HCEC 1CT (cell line): ENCODE data around the gene TMEM54.

Experiments
- DNase-seq: peaks from one replicate; pipeline ENCODE4 v3.0.0-alpha.2; 2017

Gene TMEM54

GRCh38 chr1:32893198-32894018 lies 7.8 kb downstream of the TMEM54 start:
- DNase-seq, result no peak

DNA sequence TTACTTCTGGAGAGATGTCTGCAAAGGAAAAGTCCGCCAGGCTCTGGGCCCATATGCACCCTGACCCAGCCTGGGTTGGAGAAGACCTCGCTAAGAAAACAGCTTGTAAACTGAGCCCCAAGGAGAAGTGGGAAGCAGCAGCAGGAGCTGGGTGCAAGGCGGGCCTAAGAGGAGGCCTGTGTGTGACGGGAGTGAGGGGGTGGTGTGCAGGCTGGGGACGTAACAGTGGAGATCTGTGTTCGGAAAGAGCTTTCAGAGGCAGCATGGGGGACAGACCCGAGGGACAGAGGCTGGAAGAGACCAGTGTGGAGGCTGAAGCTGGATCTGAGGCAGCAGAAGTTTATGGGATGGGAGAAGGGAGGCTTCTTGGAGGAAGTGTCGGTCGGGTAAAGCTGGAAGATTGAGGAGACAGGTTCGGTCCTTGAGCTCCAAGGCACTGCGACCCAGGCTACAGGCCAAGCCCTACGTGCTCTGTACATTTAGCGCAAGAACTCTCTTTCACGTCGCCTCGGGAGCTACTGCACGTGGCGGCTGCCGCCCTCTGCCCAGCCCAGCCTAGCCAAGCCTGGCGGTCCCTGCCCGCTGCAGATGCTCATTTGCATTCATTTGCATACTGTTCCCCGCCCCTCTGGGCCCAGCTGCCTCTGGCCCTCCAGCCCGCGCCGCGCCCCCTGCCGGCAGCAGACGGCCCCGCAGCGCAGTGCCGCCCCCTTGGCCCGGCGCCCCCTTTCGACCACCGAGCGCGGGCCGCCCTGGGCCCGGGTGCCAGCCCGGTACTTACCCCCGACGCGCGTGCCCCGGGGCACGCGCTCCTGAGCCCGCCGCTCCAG lies 8.6 kb downstream of the TMEM54 start:
- DNase-seq, result no peak

DNA sequence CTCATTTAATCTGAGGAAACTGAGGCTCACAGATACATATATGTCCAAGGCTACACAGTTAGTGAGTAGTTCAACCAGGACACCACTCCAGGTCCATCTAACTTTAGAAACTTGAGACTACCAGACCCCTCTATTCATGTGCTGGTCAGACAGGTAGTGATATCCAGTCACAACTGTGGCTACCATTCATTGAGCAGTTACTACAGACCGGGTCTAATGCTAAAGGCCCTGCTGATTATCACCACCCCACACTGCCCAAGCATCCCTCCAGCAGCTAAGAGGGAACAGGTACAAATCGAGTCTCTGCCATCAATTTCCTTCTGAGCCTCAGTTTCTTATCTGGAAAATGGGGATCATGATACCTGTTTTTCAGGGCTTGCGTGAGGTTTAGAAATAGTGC lies 9.6 kb downstream of the TMEM54 start:
- no peak for DNase-seq

DNA sequence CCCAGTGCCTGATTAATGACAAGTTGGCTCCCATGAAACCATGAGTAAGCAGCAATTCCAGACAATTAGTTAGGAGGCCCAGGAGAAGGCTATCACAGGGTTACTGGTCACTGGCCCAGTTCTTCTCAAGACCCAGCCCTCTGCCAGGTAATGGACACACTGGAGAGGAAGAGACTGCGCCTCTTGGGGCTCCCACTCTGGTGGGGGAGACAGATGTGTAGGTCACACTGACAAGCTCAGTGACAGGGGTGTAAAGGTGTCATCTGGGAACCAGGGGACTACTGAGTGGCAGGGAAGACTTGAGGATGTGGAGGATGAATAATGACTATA lies 10.0 kb downstream of the TMEM54 start:
- no peak for DNase-seq

DNA sequence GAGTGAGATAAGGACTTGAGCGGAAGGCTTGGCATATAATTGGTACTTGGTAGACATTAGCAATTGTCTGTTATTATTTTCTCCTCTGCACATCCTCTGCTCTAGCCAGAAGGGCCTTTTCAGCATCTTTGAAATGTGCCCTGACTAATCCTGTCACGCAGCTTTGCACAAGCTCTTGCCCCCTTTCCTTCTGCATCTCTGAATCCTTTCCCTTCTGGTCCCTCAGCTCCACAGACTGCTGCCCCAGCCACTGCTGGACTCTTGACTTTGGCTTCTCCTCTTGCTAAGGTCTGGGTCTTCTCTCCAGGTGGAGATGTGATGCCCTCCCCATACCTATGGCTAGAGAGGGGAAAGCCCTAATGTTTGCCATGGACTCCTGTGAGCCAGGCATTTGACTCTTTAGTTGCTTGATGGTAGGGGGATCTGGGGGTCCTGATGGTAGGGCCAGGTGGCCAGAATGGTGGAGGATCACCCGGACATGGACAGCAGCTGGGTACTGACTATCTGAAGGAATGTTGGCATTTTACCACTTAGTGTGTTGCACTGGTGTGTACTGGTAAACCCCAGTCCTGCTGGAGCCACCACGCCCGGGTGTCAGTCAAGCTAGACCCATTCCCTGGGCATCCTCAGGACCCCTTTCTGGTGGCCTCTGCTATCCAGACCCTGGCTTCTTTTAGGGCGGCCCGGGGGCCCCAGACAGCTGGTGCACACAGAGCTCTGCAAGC lies 10.5 kb downstream of the TMEM54 start:
- no peak for DNase-seq

DNA sequence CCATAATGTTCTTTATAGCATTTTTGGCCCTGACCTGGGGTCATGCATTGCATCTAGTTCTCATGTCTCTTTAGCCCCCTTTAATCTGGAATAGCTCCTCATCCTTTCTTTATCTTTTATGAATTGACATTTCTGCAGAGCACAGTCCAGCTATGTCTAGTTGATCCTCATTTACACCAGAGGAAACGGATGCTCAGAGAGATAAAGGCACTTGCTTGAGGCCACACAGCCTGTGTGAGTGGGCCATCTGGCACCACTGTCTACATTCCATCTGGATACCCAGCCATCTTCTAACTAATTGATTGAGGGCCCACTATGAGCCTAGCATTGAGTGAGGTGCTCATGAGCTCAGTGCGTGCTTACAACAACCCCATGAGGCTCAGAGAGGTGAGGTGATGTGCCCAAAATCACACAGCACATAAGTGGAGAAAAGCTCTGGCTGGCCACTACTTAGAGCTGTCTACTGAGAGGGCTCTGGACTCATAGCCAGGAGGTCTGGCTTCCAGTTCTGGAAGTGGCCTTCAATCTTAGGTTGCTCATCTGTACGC lies 11.4 kb downstream of the TMEM54 start:
- no peak for DNase-seq

GRCh38 chr1:32888677-32889420 lies 12.3 kb downstream of the TMEM54 start:
- DNase-seq, result no peak

- DNase-seq, result no peak
Observed at GRCh38 chr1:32888134-32888533, 13.1 kb downstream of the TMEM54 start.

- DNase-seq, result no peak
Observed at GRCh38 chr1:32887623-32888022, 13.6 kb downstream of the TMEM54 start.

DNA sequence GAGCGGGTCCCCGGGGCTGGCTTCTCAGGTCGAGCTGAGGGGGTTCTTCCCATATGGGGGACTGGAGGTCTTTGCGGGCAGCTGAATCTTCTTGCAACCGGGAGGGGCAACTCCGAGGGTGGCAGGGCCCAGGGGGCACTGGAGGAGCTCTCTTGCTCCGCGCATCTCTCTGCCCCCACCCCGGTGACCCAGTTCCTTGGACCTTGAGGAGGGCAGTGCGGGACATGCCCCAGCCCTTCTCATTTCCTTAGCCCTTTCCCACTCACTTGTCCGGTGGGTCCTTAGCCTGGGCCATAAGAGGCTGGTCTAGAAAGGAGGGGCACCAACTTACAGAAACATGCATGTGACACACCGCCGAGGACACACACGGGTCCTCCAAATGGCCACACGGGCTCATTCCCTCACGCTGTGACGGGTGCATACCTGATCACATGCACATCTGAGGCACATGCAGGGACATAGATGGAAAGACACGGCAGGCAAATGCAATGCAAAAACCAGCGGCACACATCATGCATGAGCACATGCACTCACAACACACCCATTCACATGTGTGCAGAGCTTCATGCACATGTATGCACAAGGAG lies 14.3 kb downstream of the TMEM54 start:
- no peak for DNase-seq

GRCh38 chr1:32886004-32886827 lies 15.0 kb downstream of the TMEM54 start, which contains the start of gene HPCA:
Gene HPCA (plus strand): TSS chr1:32886491. CDS start chr1:32888899, 2,408 bp downstream.
- DNase-seq, result no peak

DNA sequence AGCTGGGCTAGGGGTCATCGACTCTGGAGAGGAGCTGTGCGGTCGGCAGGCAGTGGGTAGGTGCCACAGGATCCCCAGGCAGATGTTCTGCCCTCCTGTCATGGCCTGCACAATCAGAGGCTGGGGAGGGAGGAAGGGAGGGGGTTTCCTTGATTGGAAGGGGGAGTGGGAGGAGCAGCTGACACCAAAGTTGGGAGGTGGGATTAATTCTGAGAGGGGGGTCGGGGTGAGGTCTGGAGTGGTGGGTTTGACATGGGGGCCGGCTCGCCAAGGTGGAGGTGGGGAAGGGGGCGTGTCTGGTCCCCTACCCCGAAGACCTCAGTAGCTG lies 15.5 kb downstream of the TMEM54 start:
- no peak for DNase-seq

GRCh38 chr1:32884726-32885125 lies 16.5 kb downstream of the TMEM54 start:
- no peak for DNase-seq

GRCh38 chr1:32884032-32884372 lies 17.2 kb downstream of the TMEM54 start:
- DNase-seq, result no peak

DNA sequence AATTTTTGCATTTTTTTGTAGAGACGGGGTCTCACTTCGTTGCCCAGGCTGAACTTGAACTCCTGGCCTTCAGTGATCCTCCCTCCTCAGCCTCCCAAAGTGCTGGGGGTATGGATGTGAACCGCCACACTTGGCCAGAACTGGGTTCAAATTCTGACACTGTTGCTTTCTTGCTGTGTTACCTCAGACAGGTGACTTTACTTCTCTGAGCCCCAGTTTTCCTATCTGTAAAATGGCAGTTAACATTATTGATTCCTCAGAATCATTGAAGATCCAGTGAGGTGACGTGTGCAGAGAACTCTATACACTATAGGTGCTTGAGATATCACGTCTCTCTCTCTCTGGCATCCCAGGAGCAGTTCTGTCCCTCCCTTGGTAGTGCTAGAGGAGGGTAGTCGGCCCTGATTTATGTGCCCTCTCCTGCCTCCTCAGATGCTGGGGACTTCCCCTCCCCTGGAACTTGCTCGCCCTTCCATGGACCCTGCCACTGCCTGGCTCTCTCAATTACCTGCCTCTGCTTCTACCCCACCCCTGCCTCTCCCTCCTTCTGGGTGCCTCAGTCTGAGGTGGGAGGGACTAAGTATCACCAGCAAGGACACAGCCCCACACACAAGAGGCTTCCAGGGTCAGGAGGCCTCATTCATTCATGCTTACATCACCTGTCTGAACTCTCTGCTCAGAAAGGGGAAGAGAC lies 17.7 kb downstream of the TMEM54 start:
- DNase-seq, result no peak

- no peak for DNase-seq
Observed at GRCh38 chr1:32881871-32882850, 19.0 kb downstream of the TMEM54 start.

- DNase-seq, result no peak
Observed at GRCh38 chr1:32881291-32881690, 19.9 kb downstream of the TMEM54 start.

DNA sequence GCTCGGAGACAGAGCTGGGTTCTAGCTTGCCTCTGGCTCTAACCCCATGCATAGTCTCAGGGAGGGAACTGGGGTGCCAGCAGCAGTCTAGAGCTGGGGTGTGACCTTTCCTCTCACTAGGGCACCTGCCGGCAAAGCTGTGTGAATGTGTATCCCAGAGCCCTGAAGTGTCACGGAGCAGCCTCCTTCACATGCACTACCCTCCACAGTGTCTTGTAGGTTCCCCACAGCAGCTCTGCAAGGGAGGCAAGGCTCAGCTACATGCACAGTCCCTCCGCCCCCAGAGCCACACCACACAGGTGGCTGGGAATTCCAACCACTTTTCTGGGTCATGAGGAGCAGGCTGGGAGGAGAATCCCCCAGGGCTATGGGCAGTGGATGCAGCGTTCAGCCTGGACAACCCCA lies 22.6 kb downstream of the TMEM54 start:
- DNase-seq, result no peak

DNA sequence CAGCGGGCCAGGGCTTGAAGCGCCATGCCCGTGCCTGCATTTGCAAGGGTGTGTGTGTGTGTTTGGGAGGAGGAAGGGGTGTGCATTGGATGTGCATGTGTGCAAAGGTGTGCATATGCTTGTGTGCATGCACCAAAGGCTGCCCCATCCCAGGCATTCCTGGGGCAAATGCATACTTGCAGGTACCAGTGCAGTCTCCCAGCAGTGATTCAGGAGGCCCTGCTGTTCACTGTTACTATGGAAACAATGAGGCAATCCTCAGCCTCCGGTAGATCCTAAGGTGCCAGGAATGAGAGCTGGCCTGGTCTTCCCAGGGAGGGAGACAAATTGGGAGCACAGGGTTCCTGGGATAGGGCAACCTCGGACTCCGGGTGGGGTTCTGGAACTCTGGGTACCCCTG lies 23.0 kb downstream of the TMEM54 start:
- peak; percentile 24 for DNase-seq
